ENCODE measurements around the gene C1QTNF2.

- TF ChIP-seq NFRKB (IDR thresholded peaks at IDR 0.05) (no peak), ARNT (IDR thresholded peaks at IDR 0.05) (no peak), HDGF (IDR thresholded peaks at IDR 0.05; ENCODE audit: borderline replicate concordance) (no peak), SP1 (IDR thresholded peaks at IDR 0.05) (no peak), CTBP1 (IDR thresholded peaks at IDR 0.05; ENCODE audit: borderline replicate concordance) (no peak), SUZ12 (IDR thresholded peaks at IDR 0.05) (no peak), PKNOX1 (IDR thresholded peaks at IDR 0.05) (no peak)
These were observed 43.4 kb downstream of the C1QTNF2 start for GRCh38 chr5:160326981-160327380.

Measured in HEK293T (cell line).